Dendritic cell treated with granulocyte-macrophage colony-stimulating factor and Interleukin-4, amounts not matched to agents 40 ng/mL and 50 ng/mL, for 4 days (primary cell): ENCODE data around the gene SLC12A2.
A peak's percentile ranks its signal among the peaks of the same experiment; 100 is the strongest.

Experiments used
- H3K27ac Mint-ChIP-seq: one replicate; pipeline ENCODE4 v1.8.0; 2022; ENCODE audit warnings: mild to moderate bottlenecking, mixed read lengths
- H3K27me3 Mint-ChIP-seq: one replicate; pipeline ENCODE4 v1.8.0; 2022; ENCODE audit warnings: mild to moderate bottlenecking, mixed read lengths
- H3K36me3 Mint-ChIP-seq: one replicate; pipeline ENCODE4 v1.8.0; 2022; ENCODE audit warnings: low read depth, mixed read lengths
- H3K4me1 Mint-ChIP-seq: one replicate; pipeline ENCODE4 v1.8.0; 2022; ENCODE audit warnings: low read depth, mixed read lengths
- H3K4me3 Mint-ChIP-seq: one replicate; pipeline ENCODE4 v1.8.0; 2022; ENCODE audit warnings: mild to moderate bottlenecking, moderate library complexity, mixed read lengths
- H3K9me3 Mint-ChIP-seq: one replicate; pipeline ENCODE4 v1.8.0; 2022; ENCODE audit warnings: mixed read lengths
- intact Hi-C: fragments of 100-400 bp; cut with micrococcal nuclease; formaldehyde crosslinking; loops from one replicate; pipeline ENCODE4 v1.15.0; 2022

SLC12A2 gene

GRCh38 chr5:128082551-128083032, 974 bp upstream of the SLC12A2 start:
- H3K27ac Mint-ChIP-seq, result peak overlapping the region; percentile 85
- H3K4me3 Mint-ChIP-seq, result peak overlapping the region; percentile 87
- H3K36me3 Mint-ChIP-seq, result peaks cover 7% of the 10 kb centered on the region
- H3K9me3 Mint-ChIP-seq, result no peaks in the 10 kb centered on the region
- peaks cover 13% of the 10 kb centered on the region for H3K27me3 Mint-ChIP-seq
- intact Hi-C loops, result loop anchor here (5.0 to 10.0 kb wide), 4 partner anchors 248 to 1012 kb away; partner anchors contain the start of genes FBN2, ISOC1 and PRRC1
- H3K4me1 Mint-ChIP-seq, result peaks cover 35% of the 10 kb centered on the region

GRCh38 chr5:128083811-128084227, 253 bp downstream of the SLC12A2 start:
- Mint-ChIP-seq H3K27ac (peak overlapping the region; percentile 85), H3K27me3 (peaks cover 13% of the 10 kb centered on the region), H3K36me3 (peaks cover 7% of the 10 kb centered on the region), H3K4me1 (peaks cover 39% of the 10 kb centered on the region), H3K9me3 (no peaks in the 10 kb centered on the region), H3K4me3 (peak overlapping the region; percentile 87)
- intact Hi-C loops, result loop anchor here (5.0 to 10.0 kb wide), 4 partner anchors 249 to 1011 kb away; partner anchors contain the start of genes FBN2, ISOC1 and PRRC1

- Mint-ChIP-seq H3K9me3 (no peaks in the 10 kb centered on the region), H3K4me1 (peaks cover 39% of the 10 kb centered on the region), H3K27ac (no peak overlapping the region), H3K36me3 (peaks cover 7% of the 10 kb centered on the region), H3K4me3 (peak overlapping the region; percentile 75), H3K27me3 (peaks cover 13% of the 10 kb centered on the region)
- intact Hi-C loops, result loop anchor here (5.0 to 10.0 kb wide), 4 partner anchors 250 to 1010 kb away; partner anchors contain the start of genes FBN2, ISOC1 and PRRC1
Observed at GRCh38 chr5:128084228-128085167, 932 bp downstream of the SLC12A2 start.

GRCh38 chr5:128085413-128085812, 1.8 kb downstream of the SLC12A2 start:
- intact Hi-C loops, result loop anchor here (10.0 kb wide), 3 partner anchors 251 to 1009 kb away; partner anchors contain the start of genes FBN2 and ISOC1
- no peak overlapping the region for H3K27ac Mint-ChIP-seq
- H3K9me3 Mint-ChIP-seq, result no peaks in the 10 kb centered on the region
- H3K4me3 Mint-ChIP-seq, result no peak overlapping the region
- H3K4me1 Mint-ChIP-seq, result peaks cover 34% of the 10 kb centered on the region
- peaks cover 13% of the 10 kb centered on the region for H3K27me3 Mint-ChIP-seq
- H3K36me3 Mint-ChIP-seq, result peaks cover 7% of the 10 kb centered on the region

- Mint-ChIP-seq H3K27me3 (no peaks in the 10 kb centered on the region), H3K36me3 (no peaks in the 10 kb centered on the region), H3K27ac (no peak overlapping the region), H3K4me1 (peaks cover 12% of the 10 kb centered on the region), H3K4me3 (no peak overlapping the region), H3K9me3 (no peaks in the 10 kb centered on the region)
- intact Hi-C loops, result no loop called here
Observed at GRCh38 chr5:128091579-128091978, 8.0 kb downstream of the SLC12A2 start.

- Mint-ChIP-seq H3K9me3 (peaks cover 2% of the 10 kb centered on the region), H3K4me3 (no peak overlapping the region), H3K36me3 (no peaks in the 10 kb centered on the region), H3K27ac (no peak overlapping the region), H3K27me3 (no peaks in the 10 kb centered on the region), H3K4me1 (peaks cover 12% of the 10 kb centered on the region)
- intact Hi-C loops, result no loop called here
Observed at GRCh38 chr5:128092144-128092543, 8.6 kb downstream of the SLC12A2 start.

GRCh38 chr5:128093368-128093767, 9.8 kb downstream of the SLC12A2 start:
- no peaks in the 10 kb centered on the region for H3K27me3 Mint-ChIP-seq
- no peak overlapping the region for H3K27ac Mint-ChIP-seq
- H3K9me3 Mint-ChIP-seq, result peaks cover 15% of the 10 kb centered on the region
- H3K36me3 Mint-ChIP-seq, result peaks cover 3% of the 10 kb centered on the region
- intact Hi-C loops, result no loop called here
- no peak overlapping the region for H3K4me3 Mint-ChIP-seq
- H3K4me1 Mint-ChIP-seq, result peaks cover 7% of the 10 kb centered on the region

- peaks cover 21% of the 10 kb centered on the region for H3K9me3 Mint-ChIP-seq
- H3K36me3 Mint-ChIP-seq, result peaks cover 8% of the 10 kb centered on the region
- intact Hi-C loops, result no loop called here
- no peaks in the 10 kb centered on the region for H3K27me3 Mint-ChIP-seq
- H3K4me3 Mint-ChIP-seq, result no peak overlapping the region
- H3K4me1 Mint-ChIP-seq, result peaks cover 7% of the 10 kb centered on the region
- no peak overlapping the region for H3K27ac Mint-ChIP-seq
Observed at GRCh38 chr5:128097224-128097623, 13.7 kb downstream of the SLC12A2 start.

GRCh38 chr5:128097781-128098180, 14.2 kb downstream of the SLC12A2 start:
- H3K27ac Mint-ChIP-seq, result no peak overlapping the region
- H3K4me1 Mint-ChIP-seq, result peaks cover 7% of the 10 kb centered on the region
- intact Hi-C loops, result no loop called here
- no peaks in the 10 kb centered on the region for H3K27me3 Mint-ChIP-seq
- peaks cover 8% of the 10 kb centered on the region for H3K36me3 Mint-ChIP-seq
- H3K9me3 Mint-ChIP-seq, result peaks cover 21% of the 10 kb centered on the region
- no peak overlapping the region for H3K4me3 Mint-ChIP-seq

- Mint-ChIP-seq H3K27me3 (no peaks in the 10 kb centered on the region), H3K4me1 (peaks cover under 1% of the 10 kb centered on the region), H3K36me3 (peaks cover 8% of the 10 kb centered on the region), H3K27ac (no peak overlapping the region), H3K9me3 (peaks cover 23% of the 10 kb centered on the region), H3K4me3 (no peak overlapping the region)
- intact Hi-C loops, result no loop called here
Observed at GRCh38 chr5:128099944-128100343, 16.4 kb downstream of the SLC12A2 start.

- Mint-ChIP-seq H3K36me3 (peaks cover 8% of the 10 kb centered on the region), H3K4me3 (no peak overlapping the region), H3K27me3 (no peaks in the 10 kb centered on the region), H3K27ac (no peak overlapping the region), H3K4me1 (peaks cover 7% of the 10 kb centered on the region), H3K9me3 (peaks cover 28% of the 10 kb centered on the region)
- intact Hi-C loops, result no loop called here
Observed at GRCh38 chr5:128100860-128101557, 17.4 kb downstream of the SLC12A2 start.

GRCh38 chr5:128101676-128102075, 18.1 kb downstream of the SLC12A2 start:
- no peak overlapping the region for H3K27ac Mint-ChIP-seq
- peaks cover 7% of the 10 kb centered on the region for H3K4me1 Mint-ChIP-seq
- intact Hi-C loops, result no loop called here
- peaks cover 8% of the 10 kb centered on the region for H3K36me3 Mint-ChIP-seq
- H3K9me3 Mint-ChIP-seq, result peaks cover 28% of the 10 kb centered on the region
- no peaks in the 10 kb centered on the region for H3K27me3 Mint-ChIP-seq
- H3K4me3 Mint-ChIP-seq, result no peak overlapping the region

GRCh38 chr5:128105203-128105602, 21.6 kb downstream of the SLC12A2 start:
- intact Hi-C loops, result no loop called here
- H3K36me3 Mint-ChIP-seq, result no peaks in the 10 kb centered on the region
- H3K9me3 Mint-ChIP-seq, result peaks cover 7% of the 10 kb centered on the region
- H3K4me3 Mint-ChIP-seq, result no peak overlapping the region
- H3K27me3 Mint-ChIP-seq, result no peaks in the 10 kb centered on the region
- no peak overlapping the region for H3K27ac Mint-ChIP-seq
- peaks cover 7% of the 10 kb centered on the region for H3K4me1 Mint-ChIP-seq

- Mint-ChIP-seq H3K9me3 (peaks cover 7% of the 10 kb centered on the region), H3K27ac (no peak overlapping the region), H3K27me3 (no peaks in the 10 kb centered on the region), H3K36me3 (no peaks in the 10 kb centered on the region), H3K4me1 (peaks cover 7% of the 10 kb centered on the region), H3K4me3 (no peak overlapping the region)
- intact Hi-C loops, result no loop called here
Observed at GRCh38 chr5:128109138-128109537, 25.6 kb downstream of the SLC12A2 start.
